Anterior cingulate cortex (tissue), 58 donors: ENCODE data around the gene RBM10.
A peak's percentile ranks its signal among the peaks of the same experiment; 100 is the strongest.

Source experiments
- DNase-seq, 58 donors: peaks; one replicate each; lab custom pipeline; 2025; lab: John Stamatoyannopoulos, UW

Gene RBM10

DNA sequence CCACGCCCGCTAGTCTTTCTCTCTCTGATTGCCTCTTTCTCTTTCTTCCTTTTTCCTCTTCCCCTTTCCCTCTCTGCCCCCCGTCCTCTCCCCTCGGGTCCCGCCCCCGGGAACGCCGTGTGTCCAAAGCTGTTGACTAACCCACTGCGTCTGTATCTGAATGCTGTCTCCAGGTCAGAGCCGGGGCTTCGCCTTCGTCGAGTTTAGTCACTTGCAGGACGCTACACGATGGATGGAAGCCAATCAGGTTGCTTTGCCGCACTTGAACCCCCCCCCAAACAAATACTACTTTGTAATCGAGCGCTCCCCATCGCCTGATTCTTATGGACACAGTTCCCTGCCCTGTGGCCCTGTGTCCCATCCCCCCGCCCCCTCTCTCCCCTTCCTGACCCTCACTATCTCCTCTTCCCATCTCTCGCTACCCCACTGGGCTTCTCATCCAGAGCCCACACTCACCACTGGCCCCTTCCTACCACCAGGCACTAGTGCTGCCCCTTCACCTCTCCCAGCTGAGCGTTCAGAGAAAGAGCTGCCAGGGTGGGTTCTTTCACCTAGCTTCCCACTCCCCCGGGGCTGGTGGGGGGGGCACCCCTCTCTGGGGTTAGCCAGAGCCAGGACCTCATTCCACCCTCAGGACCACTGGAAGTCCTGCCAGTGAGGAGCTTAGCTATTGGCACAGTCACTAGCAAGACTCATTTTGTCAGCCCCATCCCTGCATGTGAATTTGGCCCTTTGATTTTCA, 30.0 kb downstream of the RBM10 start:
- DNase-seq, result no peak

DNA sequence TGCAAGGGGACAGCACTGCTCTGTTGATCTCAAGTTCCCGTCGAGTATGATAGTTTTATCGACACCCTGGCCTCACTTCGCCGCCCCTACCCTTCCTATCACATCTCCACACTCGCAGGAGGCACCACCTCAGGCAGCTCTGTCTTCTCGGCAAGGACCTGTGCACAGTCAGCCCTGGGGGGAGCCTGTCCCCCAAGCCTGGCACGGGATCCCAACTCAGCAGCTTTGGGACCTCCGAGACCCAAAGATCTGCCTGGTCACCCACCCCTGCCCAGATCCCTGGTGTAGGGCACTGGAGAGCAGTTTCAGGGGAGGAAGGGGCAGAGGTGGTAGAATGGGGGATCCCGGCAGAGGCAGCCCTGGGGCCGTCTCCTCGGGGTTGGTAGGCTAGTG, 30.6 kb downstream of the RBM10 start:
- no peak for DNase-seq

DNA sequence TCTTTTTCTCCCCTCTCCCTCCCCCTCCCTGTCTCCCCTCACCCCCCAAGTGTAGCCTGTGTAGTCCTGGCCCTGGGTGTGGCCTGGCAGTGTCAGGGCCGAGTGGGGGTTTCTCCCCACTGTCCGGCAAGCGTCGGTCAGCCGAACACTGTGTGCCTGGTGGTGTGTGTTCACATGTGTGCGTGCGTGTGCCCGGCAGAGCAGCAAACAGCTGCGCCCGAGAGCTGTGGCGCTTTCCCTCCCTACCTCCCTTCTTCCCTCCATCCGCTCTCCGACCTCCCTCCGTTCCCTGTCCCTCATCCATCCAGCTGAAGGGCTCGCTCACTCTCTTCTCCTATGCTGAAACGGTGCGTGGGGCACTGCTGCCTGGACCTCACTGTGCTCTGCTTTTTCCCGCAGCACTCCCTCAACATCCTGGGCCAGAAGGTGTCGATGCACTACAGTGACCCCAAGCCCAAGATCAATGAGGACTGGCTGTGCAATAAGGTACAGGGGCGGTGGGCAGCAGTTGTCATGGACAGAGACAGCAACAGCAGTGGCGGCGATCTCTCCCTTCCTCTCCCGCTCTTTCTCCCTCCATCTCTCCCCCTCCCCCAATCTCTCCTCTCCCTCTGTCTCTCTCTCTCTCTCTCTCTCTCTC, 31.2 kb downstream of the RBM10 start:
- DNase-seq, result no peak

DNA sequence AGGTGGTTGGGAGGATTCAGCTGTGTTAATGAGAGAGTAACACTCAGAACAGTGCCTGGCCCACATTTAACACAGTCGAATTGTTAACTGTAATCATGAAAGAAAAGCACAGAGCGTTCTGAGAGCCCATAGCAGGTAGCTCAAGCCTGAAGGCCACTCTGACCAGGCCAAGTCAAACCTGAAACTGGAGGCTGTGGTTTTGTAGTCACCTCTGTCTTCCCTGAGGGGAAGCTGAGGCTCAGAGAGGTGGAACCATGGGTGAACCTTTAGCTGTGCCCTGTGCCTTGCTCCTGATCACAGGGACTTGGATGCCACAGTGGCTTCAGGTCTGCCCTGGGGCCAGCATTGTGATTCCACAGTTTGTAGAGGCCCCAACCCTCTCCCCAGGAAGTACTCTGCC, 32.1 kb downstream of the RBM10 start:
- no peak for DNase-seq

DNA sequence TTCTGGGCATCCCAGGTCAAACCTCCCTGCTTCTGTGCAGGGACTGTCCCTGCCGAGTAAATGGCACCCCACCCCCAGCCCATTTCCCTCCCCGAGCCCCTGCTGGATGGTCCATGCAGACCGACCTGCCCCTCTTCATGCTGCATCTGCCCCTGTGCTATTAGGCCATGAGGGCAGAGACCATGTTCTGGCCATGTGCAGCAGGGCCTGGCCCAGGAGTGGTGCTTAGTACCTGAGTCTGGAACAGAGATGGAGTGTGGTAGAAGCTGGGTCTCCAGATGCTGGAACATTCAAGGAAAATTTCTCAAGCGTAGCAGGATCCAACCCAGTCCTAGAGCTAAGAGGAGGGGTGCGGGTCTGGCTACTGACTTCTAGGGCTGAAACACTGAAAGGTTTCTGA, 33.3 kb downstream of the RBM10 start:
- no peak for DNase-seq

DNA sequence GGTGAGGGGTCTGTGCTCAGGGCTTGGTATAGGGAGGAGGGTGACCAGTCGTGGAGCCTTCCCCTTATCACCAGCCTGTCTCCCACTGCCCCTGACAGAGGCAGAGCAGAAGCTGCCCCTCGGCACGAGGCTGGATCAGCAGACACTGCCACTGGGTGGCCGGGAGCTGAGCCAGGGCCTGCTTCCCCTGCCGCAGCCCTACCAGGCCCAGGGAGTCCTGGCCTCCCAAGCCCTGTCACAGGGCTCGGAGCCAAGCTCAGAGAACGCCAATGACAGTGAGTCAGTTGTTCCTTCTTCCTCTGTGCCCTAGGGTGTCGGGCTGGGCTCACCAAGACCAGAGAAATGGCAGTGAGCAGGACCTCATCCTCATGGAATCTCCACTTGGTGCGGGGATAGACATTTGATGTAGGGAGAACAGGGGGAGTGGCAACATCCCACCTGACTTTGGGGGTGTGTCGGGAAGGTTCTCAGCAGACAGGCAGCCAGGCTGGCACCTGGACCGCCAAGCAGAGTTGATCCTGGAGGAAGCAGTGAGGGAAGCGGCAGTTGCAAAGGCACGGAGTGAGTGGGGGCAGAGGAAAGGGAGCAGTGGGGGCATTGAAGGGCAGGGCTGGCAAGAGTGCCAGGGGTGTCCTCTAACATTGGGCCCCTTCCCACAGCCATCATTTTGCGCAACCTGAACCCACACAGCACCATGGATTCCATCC, 34.4 kb downstream of the RBM10 start:
- peak in 43 of 58 donors; percentile 2 to 69 (median 30) for DNase-seq

DNA sequence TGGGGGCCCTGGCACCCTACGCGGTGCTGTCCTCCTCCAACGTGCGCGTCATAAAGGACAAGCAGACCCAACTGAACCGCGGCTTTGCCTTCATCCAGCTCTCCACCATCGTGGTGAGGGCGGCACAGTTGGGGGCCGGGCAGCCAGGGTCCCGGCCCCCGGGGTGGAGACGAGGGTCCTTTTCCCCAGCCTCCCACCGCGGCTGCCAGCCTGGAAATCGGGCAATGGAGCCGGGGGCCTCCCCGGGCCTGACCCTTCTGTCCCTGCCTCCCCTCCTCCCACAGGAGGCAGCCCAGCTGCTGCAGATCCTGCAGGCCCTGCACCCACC, 34.9 kb downstream of the RBM10 start:
- no peak for DNase-seq

DNA sequence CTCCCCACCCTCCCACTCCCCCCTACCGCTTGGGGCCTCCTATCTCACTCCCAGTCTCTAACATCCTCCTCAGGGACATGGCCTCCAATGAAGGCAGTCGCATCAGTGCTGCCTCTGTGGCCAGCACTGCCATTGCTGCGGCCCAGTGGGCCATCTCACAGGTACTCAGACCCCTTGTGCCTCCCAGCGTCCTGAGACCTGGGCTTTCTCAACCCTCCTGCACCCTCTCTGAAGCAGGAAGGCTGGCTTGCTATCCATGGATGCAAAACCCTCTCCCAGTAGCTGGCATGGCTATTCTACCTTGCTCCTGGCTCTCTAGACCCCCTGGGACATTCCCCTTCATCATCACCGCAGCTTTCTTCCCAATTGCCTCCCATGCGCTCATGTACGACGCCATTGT, 35.3 kb downstream of the RBM10 start:
- no peak for DNase-seq

DNA sequence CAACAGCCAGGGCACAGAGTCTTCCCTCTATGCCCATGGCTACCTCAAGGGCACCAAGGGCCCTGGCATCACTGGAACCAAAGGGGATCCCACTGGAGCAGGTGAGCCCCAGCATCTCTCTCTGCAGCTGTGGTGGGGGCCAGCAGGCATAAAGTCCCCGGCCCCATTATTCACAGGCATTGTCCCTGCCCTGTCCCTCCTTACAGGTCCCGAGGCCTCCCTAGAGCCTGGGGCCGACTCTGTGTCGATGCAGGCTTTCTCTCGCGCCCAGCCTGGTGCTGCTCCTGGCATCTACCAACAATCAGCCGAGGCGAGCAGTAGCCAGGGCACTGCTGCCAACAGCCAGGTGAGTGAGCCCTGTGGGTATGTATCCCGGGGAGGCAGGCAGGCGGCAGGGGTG, 36.3 kb downstream of the RBM10 start:
- no peak for DNase-seq

DNA sequence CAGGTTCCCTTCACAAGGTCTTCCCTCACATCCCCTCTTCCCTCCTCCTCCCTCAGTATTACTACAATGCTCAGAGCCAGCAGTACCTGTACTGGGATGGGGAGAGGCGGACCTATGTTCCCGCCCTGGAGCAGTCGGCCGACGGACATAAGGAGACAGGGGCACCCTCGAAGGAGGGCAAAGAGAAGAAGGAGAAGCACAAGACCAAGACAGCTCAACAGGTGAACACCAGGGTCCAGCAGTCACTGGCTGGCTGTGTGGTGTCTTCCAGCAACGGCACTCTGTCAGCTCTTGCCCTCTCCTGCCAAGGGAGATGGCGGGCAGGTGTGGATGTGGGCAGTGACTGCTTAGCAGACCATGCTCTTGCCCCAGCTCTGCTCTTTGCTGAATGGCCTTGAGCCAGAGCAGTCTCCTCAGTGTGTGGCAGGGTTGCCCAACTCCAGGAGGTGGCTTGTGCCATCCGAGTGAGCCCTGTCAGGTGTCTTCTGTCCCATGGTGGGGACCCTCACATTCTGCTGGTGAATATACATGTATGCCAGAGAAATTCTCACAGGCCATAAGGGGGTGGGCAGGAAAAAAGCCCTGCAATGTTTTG, 37.2 kb downstream of the RBM10 start:
- DNase-seq, result no peak

DNA sequence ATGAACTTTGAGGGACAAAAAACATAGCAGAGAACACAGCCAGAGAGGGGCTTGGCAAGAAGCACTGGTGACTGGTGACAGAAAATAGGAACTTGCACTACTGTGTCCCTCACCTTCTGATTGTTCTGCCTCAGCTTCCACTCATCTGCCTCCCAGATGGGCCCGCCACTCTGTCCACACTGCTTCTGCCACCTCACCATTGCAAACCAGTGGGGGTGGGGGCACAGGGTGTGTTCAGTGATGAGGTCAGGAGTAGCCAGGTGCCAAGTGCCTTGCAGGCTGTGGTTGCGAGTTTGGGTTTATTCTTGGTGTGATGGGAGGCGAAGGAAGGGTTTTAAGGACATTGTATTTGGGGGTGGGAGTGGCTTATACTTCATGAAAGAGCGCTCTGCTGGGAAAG, 39.5 kb downstream of the RBM10 start:
- no peak for DNase-seq

DNA sequence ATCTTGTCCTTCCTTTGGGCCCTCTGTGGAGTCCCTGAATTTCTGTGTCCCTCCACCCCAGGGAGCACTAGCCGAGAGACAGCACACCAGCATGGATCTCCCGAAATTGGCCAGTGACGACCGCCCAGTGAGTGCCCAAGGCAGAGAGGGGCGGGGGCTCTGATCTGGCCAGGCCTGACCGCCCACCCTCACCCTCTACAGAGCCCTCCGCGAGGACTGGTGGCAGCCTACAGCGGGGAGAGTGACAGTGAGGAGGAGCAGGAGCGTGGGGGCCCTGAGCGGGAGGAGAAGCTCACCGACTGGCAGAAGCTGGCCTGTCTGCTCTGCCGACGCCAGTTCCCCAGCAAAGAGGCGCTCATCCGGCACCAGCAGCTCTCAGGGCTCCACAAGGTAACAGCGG, 40.2 kb downstream of the RBM10 start:
- DNase-seq, result no peak

DNA sequence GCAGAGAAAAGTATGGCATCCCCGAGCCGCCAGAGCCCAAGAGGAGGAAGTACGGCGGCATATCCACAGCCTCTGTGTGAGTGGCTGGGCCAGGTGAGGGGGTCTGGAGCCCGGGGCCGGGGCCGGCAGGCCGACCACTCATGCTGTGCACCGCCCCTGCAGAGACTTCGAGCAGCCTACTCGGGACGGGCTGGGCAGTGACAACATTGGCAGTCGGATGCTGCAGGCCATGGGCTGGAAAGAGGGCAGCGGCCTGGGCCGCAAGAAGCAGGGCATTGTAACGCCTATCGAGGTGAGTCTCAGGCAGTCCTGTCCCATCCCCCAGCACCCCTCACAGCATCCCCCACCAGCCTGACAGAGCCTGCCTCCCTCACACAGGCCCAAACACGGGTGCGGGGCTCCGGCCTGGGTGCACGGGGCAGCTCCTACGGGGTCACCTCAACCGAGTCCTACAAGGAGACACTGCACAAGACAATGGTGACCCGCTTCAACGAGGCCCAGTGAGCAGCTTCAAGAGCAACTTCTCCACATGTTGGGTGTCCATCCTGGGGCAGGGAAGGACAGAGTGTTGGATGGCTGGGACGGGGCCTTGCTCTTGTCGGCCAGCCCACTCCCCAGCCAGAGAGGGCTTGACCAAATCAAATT, 41.2 kb downstream of the RBM10 start:
- no peak for DNase-seq

DNA sequence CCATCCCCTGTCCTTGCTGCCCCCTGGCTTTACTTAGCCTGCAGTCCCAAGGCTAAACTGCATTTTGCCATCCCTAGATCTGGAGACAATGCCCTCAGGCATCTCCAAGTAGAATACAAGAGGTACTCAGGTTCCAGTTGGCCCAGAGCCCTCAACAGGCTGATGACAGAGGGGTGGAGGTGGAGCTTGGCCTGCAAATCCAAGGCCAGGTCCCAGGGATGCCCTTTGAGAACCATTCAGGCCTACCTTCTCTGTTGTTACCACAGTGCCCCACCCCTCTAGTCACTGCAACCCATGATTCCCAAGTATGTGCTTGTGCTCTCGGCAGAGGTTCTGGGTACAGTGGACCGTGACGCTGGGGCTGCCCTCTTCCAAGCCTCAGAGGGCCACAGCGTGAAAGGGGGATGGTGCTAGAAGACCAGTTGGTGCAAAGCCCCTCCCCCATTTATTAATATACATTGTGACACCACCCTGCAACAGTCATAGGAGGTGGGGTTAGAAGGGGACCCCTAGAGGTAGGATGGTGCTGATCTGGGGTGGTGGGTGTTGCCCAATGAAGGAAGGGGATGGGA, 42.2 kb downstream of the RBM10 start:
- no peak for DNase-seq

DNA sequence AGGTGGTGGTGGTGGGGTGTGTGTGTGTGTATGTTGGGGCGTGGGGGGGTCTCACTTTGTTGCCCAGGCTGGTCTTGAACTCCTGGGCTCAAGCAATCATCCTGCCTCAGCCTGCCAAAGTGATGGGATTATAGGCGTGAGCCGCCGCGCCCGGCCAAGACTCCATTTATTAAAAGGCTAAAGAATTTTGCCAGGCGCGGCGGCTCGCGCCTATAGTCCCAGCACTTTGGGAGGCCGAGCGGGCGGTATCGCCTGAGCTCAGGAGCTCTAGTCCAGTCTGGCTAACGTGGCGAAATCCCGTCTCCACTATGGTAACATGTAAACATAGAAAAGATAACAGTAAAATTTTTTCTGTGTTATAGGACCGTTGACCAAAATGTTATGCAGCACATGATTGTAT, 44.9 kb downstream of the RBM10 start:
- DNase-seq, result no peak

DNA sequence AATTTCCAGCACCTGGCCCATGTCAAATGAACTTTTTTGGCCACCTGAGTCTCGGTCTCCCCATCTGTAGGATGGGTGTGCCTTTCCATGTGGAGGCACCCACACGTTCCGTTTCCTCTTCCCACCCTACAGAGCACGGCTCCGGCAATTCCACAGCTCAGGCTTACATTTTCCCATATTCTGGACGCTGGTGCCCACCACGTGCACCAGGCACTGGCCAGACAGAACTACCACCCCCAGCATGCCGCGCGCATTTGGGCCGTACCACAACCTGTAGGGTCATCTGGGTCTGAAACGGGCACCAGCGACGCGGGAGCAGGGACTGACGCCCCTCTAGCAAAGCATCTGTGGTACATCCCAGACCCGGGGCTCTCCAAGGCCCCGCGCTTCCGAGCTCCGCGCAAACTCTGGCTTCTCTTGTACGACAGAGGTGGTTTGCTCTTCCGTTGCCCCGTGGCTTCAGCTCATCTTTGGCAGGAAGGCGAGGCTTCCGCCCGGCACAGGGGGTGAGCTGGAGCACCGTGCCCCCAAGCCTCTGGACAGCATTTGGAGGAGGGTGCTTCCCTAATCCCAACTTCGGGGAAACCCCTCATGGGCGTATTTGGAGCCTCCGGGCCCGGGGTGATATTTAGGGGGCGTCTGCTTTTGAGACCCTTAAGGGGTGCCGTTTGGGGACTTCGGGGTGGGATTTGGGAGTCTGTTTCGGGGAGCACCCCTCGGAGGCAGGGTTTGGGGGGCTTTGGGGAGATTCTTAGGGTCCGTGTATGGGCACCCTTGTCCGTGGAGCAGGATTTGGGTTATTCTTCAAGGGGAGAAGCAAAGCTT, 45.6 kb downstream of the RBM10 start:
- DNase-seq, result peak; percentile 9 to 90 (median 79)

DNA sequence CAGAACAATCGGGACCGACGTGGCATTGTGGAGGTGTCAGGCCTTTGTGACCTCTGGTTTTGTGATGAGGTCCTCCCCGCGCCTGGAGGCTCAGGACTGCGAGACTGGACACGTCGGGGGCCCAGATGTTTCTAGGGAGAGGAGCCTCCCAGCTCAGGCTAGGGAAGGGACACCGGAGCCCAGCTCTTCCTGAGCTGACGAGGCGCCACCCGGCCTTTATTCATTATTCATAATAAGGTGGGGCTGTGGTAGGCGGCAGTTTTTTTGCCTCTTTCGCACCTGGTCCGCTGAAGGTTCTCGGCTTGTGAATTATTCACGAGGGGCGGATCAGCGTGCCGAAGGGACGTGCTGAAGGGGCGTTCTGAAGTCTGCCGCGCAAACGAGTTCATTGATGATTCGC, 46.3 kb downstream of the RBM10 start:
- no peak for DNase-seq

DNA sequence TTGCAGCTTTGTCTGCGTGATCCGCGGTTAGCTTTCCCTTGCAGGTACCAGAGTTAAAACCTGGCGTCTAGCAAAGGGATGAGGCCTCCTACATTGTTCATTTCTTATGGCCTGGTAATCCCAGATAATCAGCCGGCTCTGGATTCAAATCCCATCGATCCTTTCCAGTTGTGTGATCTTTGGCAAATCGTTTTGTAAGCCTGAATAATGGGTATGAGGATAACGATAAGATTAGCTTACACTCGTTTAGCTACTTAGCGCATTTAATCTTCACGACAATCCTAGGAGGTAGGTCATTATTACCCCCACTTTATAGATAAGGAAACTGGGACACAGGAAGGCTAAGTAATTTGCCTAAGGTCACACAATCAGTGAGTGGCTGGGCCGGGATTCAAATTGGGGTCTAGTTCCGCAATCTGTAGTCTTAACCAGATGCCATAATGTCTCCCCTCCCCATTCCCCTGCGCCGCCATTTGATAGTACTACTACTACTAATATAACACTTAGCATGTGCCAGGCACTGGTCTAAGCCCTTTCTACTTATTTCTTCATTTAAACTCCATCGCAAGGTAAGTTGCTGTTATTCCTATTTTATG, 46.9 kb downstream of the RBM10 start:
- DNase-seq, result no peak

DNA sequence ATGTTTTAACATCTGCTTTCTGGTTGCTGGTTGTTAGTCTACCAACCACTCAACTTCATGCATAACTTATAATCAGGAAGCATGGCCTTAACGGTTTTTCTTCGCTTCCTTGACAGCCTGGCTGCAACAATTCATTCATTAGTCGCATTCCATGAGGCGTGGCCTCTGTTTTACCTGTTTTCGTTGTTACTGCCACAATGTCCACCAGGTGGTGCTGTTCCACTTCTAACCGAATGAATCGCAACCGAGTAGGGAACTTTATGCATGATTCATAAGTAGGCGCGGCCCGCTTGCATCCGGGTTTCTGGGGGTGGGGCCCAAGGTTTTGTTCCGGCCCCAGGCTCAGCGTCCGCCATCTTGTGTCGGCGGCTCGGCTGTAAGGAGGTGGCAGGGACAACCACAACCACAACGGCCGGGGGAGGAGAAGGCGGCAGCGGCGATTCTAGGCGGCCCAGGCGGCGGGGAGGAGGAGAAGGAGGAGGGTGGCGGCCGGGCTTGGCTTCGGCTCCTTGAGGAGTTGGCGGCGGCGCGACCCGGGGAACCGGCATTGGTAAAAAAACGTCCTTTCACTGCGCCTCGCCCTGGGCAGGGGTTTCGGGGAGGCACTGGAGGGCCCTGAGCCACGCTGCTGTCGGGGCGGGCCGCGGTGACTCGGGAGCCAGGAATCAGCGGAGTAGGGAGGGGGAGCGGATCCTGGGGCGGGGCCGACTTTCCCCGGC, 48.6 kb downstream of the RBM10 start, which contains the start of gene UBA1:
TSS of gene UBA1 (plus strand) at position 355 of the 719 bp plus-strand sequence. CDS start 4,974 bp downstream, outside the sequence.
- peak; percentile 24 to 100 (median 88) for DNase-seq
